Suprapubic skin (tissue), 3 donors: Measurements from ENCODE around the gene RNF145.

ENCODE experiments used
- POLR2A ChIP-seq, 2 donors: fragments of 450-650 bp; IDR thresholded peaks; one replicate each; pipeline ENCODE4 v1.6.1; 2017; ENCODE audit warnings: antibody characterized with exemption in 2 of 2, mild to moderate bottlenecking in 2 of 2, moderate library complexity in 2 of 2
- TF ChIP-seq, protein P1 (sequence below), 2 donors: fragments of 200-600 bp in 1 of 2; fragments of 450-650 bp in 1 of 2; sonication (generic) in 1 of 2; IDR thresholded peaks; one replicate each; pipeline ENCODE4 v1.5.1; 2016 to 2019; ENCODE audit warnings: antibody characterized with exemption in 2 of 2, mild to moderate bottlenecking in 1 of 2, moderate library complexity in 1 of 2

DNA sequence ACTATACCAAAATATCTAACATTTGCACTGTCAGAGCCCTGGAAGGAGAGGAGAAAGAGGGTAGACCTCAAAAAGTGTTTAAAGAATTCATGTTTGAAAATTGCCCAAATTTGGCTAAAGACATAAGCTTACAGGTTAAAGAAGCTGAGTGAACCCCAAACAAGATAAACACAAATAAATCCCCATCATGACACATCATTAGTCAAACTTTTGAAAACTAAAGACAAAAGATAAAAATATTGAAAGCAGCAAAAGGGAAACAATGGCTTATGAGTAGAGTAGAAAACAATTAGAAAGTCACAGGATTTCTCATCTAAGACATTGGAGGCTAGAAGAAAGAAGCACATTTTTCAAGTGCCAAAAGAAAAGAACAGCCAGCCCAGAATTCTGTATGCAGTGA is 47.7 kb upstream of the RNF145 start:
- TF ChIP-seq, protein P1, sequence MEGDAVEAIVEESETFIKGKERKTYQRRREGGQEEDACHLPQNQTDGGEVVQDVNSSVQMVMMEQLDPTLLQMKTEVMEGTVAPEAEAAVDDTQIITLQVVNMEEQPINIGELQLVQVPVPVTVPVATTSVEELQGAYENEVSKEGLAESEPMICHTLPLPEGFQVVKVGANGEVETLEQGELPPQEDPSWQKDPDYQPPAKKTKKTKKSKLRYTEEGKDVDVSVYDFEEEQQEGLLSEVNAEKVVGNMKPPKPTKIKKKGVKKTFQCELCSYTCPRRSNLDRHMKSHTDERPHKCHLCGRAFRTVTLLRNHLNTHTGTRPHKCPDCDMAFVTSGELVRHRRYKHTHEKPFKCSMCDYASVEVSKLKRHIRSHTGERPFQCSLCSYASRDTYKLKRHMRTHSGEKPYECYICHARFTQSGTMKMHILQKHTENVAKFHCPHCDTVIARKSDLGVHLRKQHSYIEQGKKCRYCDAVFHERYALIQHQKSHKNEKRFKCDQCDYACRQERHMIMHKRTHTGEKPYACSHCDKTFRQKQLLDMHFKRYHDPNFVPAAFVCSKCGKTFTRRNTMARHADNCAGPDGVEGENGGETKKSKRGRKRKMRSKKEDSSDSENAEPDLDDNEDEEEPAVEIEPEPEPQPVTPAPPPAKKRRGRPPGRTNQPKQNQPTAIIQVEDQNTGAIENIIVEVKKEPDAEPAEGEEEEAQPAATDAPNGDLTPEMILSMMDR (IDR thresholded peaks at IDR 0.05): no peak
- TF ChIP-seq POLR2A (IDR thresholded peaks at IDR 0.05): no peak
